ENCODE measurements around the gene TNFRSF25.
"Not testable (repeated sequence)": the region's sequence is repeated elsewhere in the genome, so short reads cannot be mapped to it uniquely, and the experiment has no call there.

Gene TNFRSF25

GRCh38 chr1:6502000-6502891, 36.3 kb upstream of the TNFRSF25 start:
- DNase-seq (ENCODE audit: low spot score) = no peak

- no peak for DNase-seq (ENCODE audit: low spot score)
Observed at GRCh38 chr1:6501279-6501813, 35.4 kb upstream of the TNFRSF25 start.

DNA sequence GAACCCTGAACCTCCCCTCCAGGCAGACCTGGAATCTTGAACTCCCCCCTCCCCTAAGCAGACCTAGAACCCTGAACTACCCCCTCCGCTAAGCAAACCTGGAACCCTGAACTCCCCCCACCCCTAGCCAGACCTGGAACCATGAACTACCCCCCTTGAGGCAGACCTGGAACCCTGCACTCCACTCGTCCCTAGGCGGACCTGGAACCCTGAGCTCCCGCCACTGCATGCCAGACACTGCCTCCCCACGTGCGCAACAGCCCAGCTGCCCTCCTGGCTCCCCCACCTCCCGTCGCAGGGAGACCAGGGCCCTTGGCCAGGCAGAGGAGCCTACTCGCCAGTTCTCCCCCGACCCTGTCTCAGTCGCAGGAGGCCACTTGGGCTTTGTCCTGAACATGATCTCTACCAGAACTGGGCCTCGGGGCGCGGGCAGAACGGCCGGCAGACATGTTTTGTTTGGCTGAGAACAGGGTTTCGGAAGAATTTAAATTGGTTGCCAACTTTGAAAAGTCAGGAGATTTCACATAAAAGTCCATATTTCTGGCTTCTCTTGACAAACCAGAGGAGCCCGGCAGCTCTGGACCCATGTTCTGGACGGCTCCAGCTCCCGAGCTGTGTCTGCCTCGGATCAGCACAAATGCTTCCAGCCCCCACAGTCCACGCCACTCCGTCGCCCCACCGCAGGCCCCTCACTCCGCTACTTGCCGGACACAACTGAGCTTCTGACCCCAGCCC, 34.7 kb upstream of the TNFRSF25 start:
- no peak for DNase-seq (ENCODE audit: low spot score)

DNA sequence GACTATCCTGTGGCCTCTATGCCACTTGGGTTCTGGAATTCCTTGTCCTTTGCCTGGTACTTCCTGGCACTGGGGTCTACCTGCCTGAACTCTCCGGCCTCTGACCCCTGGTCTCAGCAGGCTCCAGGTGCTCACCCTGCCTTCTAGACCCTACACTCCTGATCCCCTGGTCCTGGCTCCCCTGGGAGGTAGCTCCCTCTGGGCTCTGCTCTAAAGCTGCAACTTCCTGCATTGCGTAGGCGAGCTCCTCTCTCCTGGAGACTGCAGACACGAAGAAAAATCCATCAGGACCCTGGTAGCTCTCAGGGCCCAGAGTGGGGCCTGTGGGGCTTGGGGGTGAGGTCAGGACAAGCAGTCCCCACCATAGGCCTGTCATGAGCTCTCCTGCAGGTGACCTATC, 33.3 kb upstream of the TNFRSF25 start:
- no peak for DNase-seq (ENCODE audit: low spot score)

DNA sequence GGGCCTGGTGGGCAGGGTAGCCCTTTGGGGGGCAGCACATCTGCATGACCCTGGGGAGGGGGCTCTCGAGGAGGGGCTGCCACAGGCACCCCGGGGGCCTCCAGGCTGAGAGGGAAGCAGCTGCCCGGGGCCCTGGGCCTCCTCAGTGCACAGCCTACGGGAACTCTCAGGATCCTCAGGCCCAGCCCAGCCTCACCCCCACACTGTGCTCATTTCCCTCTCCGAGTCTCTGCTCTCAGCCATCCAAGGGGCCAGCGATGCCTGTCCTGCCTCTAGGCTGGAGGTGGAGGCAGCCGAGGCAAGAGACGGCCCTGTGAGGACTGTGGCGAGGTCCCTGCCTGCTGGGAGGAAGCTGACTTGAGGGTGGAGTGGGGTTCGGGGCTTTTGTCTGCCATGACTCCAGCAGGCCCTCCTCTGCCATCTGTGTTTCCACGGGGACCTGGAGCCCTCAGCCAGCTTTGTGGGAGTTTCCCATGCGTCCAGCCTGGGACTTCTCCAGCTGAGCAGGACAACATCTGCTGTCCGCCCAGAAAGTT, 32.7 kb upstream of the TNFRSF25 start:
- no peak for DNase-seq (ENCODE audit: low spot score)

DNA sequence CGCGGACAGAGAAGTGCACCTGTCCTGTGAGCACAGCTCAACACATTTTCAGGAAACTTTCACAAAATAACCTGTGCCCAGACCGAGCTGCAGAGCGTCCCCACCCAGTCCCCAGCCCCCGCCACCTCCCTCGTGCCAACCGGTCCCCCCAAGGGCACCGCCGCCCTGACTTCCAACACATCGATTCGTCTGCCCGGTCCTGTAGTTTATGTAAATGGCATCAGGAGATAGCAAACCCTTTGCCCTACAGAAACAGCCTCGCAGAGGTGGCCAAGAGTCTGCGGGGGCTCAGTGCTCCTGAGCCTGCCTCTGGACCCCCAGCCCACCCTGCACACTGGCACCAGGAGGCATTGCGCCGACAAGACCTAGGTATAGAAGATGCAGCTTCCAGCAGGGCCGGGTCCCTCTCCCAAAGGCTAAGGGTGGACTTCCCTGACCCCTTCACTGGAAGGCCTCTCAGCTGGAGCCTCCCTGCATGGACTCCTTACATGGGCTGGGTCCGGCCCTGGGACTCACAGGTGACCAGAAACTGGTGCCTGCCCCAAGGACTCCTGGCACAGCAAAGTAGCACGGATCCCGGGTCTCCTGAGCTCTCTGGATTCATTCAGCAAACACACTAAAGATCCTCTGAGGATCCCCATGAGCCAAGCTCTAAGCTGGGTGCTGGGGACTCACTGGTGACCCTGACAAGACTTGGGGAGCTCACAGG, 32.0 kb upstream of the TNFRSF25 start:
- no peak for DNase-seq (ENCODE audit: low spot score)

GRCh38 chr1:6497215-6497866, 31.4 kb upstream of the TNFRSF25 start:
- no peak for DNase-seq (ENCODE audit: low spot score)

DNA sequence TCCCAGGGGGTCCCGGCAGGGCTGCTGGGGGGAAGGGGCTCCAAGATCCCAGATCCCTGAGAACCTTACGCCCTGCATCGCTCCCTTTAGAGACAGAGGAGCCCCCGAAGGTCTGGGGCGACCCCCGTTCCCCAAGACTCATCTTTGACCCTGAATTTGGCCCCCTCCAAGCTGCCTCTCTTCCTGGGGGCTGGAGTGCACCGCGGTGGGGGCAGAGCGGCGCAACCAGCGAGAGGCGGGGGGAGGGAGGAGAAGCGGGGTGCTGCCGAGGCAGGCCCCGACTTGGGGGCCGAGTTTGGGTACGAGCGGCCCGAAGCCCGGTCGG, 30.9 kb upstream of the TNFRSF25 start:
- no peak for DNase-seq (ENCODE audit: low spot score)

GRCh38 chr1:6496365-6496721, 30.4 kb upstream of the TNFRSF25 start:
- no peak for DNase-seq (ENCODE audit: low spot score)

DNA sequence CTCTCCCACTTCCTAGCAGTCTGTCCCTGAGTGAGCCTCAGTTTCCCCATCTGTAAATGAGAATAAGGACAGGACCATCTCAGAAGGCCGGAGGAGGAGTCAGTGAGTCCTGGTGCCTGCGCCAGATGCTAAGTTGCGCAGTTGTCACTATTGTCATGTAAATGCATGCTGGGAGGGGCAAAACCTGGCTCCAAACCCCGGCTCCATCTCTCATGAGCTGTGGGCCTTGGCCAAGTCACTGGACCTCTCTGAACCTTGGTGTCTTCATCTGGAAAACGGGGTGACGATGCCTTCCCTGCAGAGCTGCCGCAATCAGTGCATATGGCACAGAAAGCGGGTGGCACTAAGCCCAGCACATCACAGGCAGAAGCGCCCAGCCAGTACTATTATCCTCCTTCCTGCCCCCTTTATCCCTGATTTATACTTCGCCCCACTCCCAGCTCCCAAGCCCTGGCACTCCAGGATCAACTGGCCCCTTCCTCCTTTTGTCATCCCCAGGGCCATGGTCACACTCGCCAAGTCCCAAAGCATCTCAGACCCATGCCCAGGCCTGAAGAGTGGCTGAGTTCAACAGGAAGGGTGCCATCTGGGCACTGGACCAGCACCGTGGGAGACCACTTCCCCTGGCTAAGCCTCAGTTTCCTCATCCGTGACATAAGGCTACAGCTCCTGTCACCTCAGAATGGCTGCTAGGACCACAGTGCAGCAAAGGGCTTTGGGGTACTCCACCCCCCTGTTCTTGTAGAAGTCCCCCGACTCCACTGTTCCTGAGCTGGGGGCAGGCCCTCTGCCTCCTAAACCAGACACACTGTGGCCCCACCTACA, 29.8 kb upstream of the TNFRSF25 start:
- no peak for DNase-seq (ENCODE audit: low spot score)

GRCh38 chr1:6495041-6495441, 29.1 kb upstream of the TNFRSF25 start:
- DNase-seq (ENCODE audit: low spot score) = no peak

GRCh38 chr1:6494627-6495026, 28.7 kb upstream of the TNFRSF25 start:
- no peak for DNase-seq (ENCODE audit: low spot score)

DNA sequence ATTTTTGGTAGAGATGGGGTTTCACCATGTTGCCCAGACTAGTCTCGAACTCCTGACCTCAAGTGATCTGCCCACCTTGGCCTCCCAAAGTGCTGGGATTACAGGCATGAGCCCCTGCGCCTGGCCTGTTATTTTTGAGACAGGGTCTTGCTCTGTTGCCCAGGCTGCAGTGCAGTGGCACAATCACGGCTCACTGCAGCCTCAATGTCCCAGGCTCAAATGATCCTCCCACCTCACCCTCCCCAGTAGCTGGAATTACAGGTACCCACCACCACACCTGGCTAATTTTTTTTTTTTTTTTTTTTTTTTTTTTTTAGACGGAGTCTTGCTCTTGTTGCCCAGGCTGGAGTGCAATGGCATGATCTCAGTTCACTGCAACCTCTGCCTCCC, 27.9 kb upstream of the TNFRSF25 start:
- DNase-seq (ENCODE audit: low spot score) = not testable (repeated sequence)

GRCh38 chr1:6491966-6492365, 26.0 kb upstream of the TNFRSF25 start:
- DNase-seq (ENCODE audit: low spot score) = no peak

DNA sequence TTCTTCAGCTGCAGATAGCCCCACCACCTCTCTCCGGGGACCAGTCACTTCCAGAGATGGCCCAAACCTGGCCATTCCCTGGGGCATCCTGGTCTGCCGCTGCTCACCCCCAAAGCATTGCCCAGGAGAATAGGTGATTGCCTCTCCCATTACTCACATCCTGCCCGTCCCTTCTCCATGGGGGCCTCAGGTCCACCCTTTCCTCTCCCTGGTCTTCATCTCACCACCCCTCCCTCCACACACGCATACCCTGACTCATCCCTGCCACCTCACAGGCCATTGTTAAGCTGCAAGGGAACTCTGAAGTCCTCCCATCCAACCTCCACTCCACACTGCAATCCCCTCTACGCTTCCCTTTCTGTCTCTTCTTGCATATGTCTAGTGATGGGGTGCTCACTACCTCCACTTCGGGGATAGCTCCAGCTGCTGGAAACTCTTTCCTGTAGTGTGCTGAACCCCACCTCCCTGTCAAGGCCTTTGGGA, 25.5 kb upstream of the TNFRSF25 start, which contains the start of gene PLEKHG5:
TSS of gene PLEKHG5 (minus strand) at position 188 of the 483 bp plus-strand sequence. CDS start 14,096 bp downstream, outside the sequence.
- no peak for DNase-seq (ENCODE audit: low spot score)

GRCh38 chr1:6491081-6491449, 25.1 kb upstream of the TNFRSF25 start:
- no peak for DNase-seq (ENCODE audit: low spot score)

DNA sequence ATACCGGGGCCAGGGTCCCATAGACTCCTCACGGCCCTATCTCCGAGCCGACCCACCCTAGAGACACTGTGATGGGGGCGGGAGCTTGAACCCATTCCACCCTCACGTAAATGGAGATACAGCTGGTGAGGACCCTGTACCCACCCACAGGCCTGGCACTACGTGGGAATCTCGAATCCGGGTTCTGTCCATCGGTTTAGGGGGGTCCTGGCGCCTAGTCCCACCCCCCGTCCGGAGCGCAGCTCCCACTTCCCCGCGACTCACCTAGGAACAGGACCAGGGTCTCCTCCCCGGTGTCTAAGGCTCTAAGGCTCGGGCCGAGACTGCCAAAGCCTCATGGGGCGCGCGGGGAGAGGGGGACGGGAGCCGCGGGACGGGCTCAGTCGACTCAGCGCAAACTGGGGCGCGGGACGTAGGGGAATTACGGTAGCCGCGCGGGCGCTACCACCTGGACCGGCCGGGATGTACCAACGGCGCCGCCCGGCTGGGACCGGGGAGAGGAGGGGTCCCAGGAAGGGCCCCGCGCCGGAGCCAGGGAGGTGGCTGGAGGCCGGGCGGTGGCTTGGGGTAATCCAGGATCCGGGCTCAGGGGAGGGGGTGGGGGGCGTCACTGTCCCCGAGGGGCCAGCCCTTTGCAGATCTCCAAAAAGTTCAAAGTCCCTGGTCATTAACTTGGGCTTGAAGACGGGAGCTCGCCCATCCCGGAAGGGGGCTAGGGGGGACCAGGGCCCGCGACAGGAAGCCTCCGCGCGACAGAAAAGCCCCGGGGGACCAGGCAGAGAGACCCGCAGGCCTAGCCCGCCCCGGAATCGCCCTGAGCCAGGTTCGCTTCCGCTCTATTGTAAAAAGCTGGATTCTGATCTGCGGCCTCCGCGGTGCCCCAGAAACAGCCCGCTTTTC, 24.5 kb upstream of the TNFRSF25 start:
- DNase-seq (ENCODE audit: low spot score) = peak; percentile 45

- DNase-seq (ENCODE audit: low spot score) = peak; percentile 62
Observed at GRCh38 chr1:6489799-6490180, 23.8 kb upstream of the TNFRSF25 start.

GRCh38 chr1:6489383-6489765, 23.4 kb upstream of the TNFRSF25 start:
- DNase-seq (ENCODE audit: low spot score) = no peak
